ENCODE data around the gene BRAF.

GRCh38 chr7:140769852-140770251, 154.9 kb downstream of the BRAF start:
- no peak for TF ChIP-seq CTCF (conservative IDR thresholded peaks at IDR 0.05; ENCODE audit: low read depth, low read length)
- no peak for TF ChIP-seq EZH2phosphoT487 (IDR thresholded peaks at IDR 0.05; ENCODE audit: borderline replicate concordance, low read length)
- no peak for TF ChIP-seq EZH2 (IDR thresholded peaks at IDR 0.05; ENCODE audit: low read length, unreplicated experiment)

Data from PC-3 (cell line).